HL-60 (cell line): ENCODE data around the gene PUM1.
"Not testable (repeated sequence)": the region's sequence is repeated elsewhere in the genome, so short reads cannot be mapped to it uniquely, and the experiment has no call there.

Experiments used
- GABPA ChIP-seq: IDR thresholded peaks from 2 replicates; pipeline ENCODE4 v1.6.1; 2012; ENCODE audit warnings: low read depth
- POLR2AphosphoS5 ChIP-seq: IDR thresholded peaks from 2 replicates; pipeline ENCODE4 v1.6.1; 2012; ENCODE audit warnings: low read depth
- SPI1 ChIP-seq: IDR thresholded peaks from 2 replicates; pipeline ENCODE4 v1.6.1; 2012; ENCODE audit warnings: low read depth, mild to moderate bottlenecking, borderline replicate concordance
- TF ChIP-seq, protein P1 (sequence below): IDR thresholded peaks from one replicate; pipeline ENCODE4 v1.5.1; 2011; ENCODE audit warnings: low read length, control low read depth, inconsistent platforms; ENCODE audit not compliant: insufficient read depth
- TF ChIP-seq, protein P2 (sequence below): IDR thresholded peaks from 2 replicates; pipeline ENCODE4 v1.6.1; 2012; ENCODE audit warnings: low read depth; ENCODE audit not compliant: insufficient replicate concordance

DNA sequence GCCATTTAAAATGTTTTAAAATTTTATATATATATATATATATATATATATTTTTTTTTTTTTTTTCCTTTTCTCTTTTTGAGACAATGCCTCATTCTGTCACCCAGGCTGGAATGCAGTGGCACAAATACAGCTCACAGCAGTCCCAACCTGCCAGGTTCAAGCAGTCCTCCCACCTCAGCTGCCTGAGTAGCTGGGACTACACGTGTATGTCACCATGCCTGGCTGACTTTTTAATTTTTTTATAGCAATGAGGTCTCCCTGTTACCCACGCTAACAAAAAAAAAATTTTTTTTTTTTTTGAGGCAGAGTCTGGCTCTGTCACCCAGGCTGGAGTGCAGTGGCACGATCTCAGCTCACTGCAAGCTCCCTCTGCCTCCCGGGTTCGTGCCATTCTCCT lies 26.6 kb downstream of the PUM1 start:
- TF ChIP-seq, protein P1, sequence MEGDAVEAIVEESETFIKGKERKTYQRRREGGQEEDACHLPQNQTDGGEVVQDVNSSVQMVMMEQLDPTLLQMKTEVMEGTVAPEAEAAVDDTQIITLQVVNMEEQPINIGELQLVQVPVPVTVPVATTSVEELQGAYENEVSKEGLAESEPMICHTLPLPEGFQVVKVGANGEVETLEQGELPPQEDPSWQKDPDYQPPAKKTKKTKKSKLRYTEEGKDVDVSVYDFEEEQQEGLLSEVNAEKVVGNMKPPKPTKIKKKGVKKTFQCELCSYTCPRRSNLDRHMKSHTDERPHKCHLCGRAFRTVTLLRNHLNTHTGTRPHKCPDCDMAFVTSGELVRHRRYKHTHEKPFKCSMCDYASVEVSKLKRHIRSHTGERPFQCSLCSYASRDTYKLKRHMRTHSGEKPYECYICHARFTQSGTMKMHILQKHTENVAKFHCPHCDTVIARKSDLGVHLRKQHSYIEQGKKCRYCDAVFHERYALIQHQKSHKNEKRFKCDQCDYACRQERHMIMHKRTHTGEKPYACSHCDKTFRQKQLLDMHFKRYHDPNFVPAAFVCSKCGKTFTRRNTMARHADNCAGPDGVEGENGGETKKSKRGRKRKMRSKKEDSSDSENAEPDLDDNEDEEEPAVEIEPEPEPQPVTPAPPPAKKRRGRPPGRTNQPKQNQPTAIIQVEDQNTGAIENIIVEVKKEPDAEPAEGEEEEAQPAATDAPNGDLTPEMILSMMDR, result not testable (repeated sequence)
- not testable (repeated sequence) for TF ChIP-seq POLR2AphosphoS5, GABPA, SPI1
- TF ChIP-seq, protein P2, sequence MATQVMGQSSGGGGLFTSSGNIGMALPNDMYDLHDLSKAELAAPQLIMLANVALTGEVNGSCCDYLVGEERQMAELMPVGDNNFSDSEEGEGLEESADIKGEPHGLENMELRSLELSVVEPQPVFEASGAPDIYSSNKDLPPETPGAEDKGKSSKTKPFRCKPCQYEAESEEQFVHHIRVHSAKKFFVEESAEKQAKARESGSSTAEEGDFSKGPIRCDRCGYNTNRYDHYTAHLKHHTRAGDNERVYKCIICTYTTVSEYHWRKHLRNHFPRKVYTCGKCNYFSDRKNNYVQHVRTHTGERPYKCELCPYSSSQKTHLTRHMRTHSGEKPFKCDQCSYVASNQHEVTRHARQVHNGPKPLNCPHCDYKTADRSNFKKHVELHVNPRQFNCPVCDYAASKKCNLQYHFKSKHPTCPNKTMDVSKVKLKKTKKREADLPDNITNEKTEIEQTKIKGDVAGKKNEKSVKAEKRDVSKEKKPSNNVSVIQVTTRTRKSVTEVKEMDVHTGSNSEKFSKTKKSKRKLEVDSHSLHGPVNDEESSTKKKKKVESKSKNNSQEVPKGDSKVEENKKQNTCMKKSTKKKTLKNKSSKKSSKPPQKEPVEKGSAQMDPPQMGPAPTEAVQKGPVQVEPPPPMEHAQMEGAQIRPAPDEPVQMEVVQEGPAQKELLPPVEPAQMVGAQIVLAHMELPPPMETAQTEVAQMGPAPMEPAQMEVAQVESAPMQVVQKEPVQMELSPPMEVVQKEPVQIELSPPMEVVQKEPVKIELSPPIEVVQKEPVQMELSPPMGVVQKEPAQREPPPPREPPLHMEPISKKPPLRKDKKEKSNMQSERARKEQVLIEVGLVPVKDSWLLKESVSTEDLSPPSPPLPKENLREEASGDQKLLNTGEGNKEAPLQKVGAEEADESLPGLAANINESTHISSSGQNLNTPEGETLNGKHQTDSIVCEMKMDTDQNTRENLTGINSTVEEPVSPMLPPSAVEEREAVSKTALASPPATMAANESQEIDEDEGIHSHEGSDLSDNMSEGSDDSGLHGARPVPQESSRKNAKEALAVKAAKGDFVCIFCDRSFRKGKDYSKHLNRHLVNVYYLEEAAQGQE, result not testable (repeated sequence)
